AG10803 (cell line): Measurements from ENCODE around the gene NF1.
A peak's percentile ranks its signal among the peaks of the same experiment; 100 is the strongest.
"Not testable (repeated sequence)": the region's sequence is repeated elsewhere in the genome, so short reads cannot be mapped to it uniquely, and the experiment has no call there.

Experiments used
- DNase-seq: peaks from one replicate; pipeline ENCODE4 v3.0.0; 2010; ENCODE audit warnings: low read depth
- H3K4me3 ChIP-seq: 2 replicates; pipeline ENCODE4 v1.5.1; 2011; ENCODE audit warnings: mild to moderate bottlenecking, low read length, control low read depth
- TF ChIP-seq, protein P1 (sequence below): conservative IDR thresholded peaks from 2 replicates; pipeline ENCODE4 v1.5.1; 2011; ENCODE audit warnings: mild to moderate bottlenecking, low read length, control low read depth, inconsistent platforms

The NF1 gene

DNA sequence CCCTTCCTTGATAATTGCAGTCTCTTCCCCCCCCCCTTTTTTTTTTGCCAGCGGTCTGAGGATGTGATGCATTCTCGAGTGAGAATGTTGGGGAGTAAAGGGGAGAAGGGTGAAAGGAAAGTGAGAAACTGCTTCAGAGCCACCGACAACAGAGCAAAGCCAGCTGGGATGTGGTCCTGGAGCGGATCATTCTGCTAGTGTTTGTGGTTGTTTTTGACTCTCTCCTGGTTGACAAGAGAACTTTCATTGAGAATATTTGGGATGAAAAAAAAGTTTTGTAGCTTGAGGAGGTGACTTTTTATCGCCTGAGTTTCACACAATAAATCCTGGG lies 1.3 kb downstream of the NF1 start:
- TF ChIP-seq, protein P1, sequence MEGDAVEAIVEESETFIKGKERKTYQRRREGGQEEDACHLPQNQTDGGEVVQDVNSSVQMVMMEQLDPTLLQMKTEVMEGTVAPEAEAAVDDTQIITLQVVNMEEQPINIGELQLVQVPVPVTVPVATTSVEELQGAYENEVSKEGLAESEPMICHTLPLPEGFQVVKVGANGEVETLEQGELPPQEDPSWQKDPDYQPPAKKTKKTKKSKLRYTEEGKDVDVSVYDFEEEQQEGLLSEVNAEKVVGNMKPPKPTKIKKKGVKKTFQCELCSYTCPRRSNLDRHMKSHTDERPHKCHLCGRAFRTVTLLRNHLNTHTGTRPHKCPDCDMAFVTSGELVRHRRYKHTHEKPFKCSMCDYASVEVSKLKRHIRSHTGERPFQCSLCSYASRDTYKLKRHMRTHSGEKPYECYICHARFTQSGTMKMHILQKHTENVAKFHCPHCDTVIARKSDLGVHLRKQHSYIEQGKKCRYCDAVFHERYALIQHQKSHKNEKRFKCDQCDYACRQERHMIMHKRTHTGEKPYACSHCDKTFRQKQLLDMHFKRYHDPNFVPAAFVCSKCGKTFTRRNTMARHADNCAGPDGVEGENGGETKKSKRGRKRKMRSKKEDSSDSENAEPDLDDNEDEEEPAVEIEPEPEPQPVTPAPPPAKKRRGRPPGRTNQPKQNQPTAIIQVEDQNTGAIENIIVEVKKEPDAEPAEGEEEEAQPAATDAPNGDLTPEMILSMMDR: no peak
- no peak for DNase-seq
- H3K4me3 ChIP-seq: peak overlapping the region; percentile 87

DNA sequence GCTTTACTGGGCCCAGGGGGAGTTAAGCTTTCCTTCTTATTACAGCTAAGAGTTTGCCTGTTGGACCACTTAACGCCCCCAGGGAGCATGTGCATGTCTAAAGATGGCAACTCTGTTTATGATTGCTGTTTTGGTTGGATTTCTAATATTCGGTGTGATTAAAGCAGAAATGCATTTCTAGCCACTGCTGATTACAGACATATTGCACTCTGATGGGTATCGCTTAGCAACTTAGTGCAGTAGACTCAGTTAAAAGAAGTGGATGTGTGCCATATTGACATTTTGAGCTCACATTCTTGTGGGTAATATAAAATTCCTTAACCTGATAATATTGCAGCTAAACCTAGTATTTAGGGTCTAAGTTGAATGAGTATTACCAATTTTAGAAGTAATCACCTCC lies 4.2 kb downstream of the NF1 start:
- DNase-seq: peak; percentile 67
- TF ChIP-seq, protein P1: no peak
- no peak overlapping the region for H3K4me3 ChIP-seq

- no peak for DNase-seq
- H3K4me3 ChIP-seq: no peak overlapping the region
- TF ChIP-seq, protein P1: no peak
Measured at GRCh38 chr17:31100840-31101459, 6.2 kb downstream of the NF1 start.

- no peak overlapping the region for H3K4me3 ChIP-seq
- TF ChIP-seq, protein P1: no peak
- DNase-seq: no peak
Measured at GRCh38 chr17:31101943-31102342, 7.2 kb downstream of the NF1 start.

GRCh38 chr17:31105991-31106390 lies 11.2 kb downstream of the NF1 start:
- no peak overlapping the region for H3K4me3 ChIP-seq
- TF ChIP-seq, protein P1: no peak
- DNase-seq: no peak

DNA sequence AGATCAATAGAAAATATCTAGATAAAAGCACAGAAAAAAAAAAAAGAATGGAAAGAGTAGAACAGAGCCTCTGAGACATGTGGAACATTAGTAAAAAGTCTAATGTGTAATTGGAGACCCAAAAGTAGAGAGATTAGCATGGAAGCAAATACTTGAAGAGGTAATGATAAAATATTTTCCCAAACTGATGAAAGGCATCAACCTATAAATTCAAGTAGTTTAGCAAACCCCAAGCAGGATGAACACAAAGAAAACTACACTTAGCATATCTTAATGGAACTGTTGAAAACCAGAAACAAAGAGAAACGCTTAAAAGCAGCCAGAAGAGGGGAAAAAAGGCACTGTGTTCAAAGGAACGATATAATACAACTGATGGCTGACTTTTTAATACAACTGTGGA lies 16.4 kb downstream of the NF1 start:
- TF ChIP-seq, protein P1: no peak
- DNase-seq: no peak
- no peak overlapping the region for H3K4me3 ChIP-seq

DNA sequence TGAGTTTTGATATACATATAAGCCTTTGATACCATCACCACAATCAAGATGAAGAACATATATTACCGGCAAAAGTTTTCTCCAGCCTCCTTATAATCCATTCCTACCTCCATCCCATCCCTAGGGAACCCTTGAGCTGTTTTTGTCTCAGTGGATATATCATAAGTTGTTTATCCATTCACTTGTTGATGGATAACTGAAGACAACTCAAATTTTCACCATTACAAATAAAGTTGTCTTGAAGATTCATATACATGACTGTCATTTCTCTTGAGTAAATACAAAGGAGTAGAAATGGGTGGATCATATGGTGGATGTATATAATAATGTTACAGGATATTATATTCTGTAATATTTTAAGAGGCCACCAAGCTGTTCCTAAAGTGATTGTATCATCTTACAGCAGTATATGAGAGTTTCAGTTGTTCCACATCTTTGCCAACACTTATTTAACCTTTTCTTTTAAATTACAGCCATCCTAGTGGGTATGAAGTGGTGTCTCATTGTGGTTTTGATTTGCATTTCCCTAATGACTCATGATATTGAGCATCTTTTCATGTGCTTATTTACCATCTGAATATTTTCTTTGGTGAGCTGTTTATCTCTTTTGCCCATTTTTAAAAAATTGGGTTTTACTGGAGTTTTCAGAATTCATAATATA lies 17.4 kb downstream of the NF1 start:
- TF ChIP-seq, protein P1: no peak
- DNase-seq: peak; percentile 33
- H3K4me3 ChIP-seq: no peak overlapping the region

DNA sequence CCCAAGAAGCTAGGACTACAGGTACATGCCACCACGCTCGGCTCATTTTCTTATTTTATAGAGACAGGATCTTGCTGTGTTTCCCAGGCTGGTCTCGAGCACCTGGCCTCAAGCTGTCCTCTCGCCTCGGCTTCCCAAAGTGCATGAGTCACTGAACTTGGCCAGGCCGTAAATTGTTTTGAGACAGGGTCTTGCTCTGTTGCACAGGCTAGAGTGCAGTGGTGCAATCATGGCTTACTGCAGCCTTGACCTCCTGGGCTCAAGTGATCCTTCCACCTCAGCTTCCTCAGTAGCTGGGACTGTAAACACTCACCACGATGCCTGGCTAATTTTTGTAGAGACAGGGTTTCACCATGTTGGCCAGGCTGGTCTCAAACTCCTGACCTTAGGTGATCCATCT lies 18.6 kb downstream of the NF1 start:
- peak; percentile 82 for DNase-seq

More for the DNA sequence above, 18.6 kb downstream of the NF1 start:
- not testable (repeated sequence) for H3K4me3 ChIP-seq
